ENCODE measurements around the gene ANGPTL4.
"Not testable (repeated sequence)": the region's sequence is repeated elsewhere in the genome, so short reads cannot be mapped to it uniquely, and the experiment has no call there.

The ANGPTL4 gene, protein sequence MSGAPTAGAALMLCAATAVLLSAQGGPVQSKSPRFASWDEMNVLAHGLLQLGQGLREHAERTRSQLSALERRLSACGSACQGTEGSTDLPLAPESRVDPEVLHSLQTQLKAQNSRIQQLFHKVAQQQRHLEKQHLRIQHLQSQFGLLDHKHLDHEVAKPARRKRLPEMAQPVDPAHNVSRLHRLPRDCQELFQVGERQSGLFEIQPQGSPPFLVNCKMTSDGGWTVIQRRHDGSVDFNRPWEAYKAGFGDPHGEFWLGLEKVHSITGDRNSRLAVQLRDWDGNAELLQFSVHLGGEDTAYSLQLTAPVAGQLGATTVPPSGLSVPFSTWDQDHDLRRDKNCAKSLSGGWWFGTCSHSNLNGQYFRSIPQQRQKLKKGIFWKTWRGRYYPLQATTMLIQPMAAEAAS

DNA sequence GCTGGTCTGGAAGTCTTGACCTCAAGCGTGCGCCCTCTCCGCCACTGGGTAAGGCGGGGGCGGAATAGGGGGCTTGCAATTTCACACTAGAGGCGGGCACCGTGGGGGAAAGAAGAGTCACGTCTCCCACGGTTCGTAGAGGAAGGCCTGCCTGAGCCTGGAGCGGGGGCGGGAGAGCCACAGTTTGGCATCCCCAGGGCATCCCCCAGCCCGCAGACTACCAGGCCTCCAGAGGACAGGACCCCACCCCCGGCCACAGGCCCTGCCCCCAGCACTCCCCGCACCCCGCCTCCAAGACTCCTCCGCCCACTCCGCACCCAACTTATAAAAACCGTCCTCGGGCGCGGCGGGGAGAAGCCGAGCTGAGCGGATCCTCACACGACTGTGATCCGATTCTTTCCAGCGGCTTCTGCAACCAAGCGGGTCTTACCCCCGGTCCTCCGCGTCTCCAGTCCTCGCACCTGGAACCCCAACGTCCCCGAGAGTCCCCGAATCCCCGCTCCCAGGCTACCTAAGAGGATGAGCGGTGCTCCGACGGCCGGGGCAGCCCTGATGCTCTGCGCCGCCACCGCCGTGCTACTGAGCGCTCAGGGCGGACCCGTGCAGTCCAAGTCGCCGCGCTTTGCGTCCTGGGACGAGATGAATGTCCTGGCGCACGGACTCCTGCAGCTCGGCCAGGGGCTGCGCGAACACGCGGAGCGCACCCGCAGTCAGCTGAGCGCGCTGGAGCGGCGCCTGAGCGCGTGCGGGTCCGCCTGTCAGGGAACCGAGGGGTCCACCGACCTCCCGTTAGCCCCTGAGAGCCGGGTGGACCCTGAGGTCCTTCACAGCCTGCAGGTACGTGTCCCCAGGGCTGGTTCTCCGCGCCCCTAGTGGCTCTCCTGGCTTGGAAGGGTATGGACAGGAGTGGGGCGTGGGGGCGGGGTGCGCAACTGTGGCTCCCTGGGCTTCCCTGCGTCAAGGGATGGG lies at the start of gene ANGPTL4:
Gene ANGPTL4, plus strand, starts transcription at position 353 of the 969 bp plus-strand sequence. Its CDS starts 167 bp downstream, at position 520.
- H3K27me3 Mint-ChIP-seq: peaks cover 86% of the 10 kb centered on the region
- peaks cover 21% of the 10 kb centered on the region for H3K4me1 Mint-ChIP-seq
- no peaks in the 10 kb centered on the region for H3K9me3 Mint-ChIP-seq
- H3K36me3 Mint-ChIP-seq: no peaks in the 10 kb centered on the region
- peak; percentile 75 for DNase-seq
- CTCF ChIA-PET: interaction anchor here (1.6 to 3.3 kb wide), 2 partner anchors 11 to 28 kb away, joined by 4 to 26 read pairs; no protein-coding TSS in a partner anchor
- peak within 1 kb of the TSS; percentile 49 for H3K27ac Mint-ChIP-seq
- peak within 1 kb of the TSS; percentile 79 for H3K4me3 Mint-ChIP-seq

DNA sequence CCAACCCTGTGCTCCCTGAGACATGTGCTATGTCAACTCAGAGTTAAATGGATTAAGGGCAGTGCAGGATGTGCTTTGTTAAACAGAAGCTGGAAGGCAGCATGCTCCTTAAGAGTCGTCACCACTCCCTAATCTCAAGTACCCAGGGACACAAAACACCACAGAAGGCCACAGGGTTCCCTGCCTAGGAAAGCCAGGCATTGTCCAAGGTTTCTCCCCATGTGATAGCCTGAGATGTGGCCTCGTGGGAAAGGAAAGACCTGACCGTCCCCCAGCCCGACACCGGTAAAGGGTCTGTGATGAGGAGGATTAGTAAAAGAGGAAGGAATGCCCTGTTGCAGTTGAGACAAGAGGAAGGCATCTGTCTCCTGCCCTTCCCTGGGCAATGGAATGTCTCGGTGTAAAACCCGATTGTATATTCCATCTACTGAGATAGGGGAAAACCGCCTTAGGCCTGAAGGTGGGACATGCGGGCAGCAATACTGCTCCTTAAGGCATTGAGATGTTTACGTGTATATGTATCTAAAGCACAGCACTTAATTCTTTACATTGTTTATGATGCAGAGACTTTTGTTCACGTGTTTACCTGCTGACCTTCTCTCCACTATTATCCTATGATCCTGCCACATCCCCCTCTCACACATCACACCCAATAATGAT lies 48.8 kb upstream of the ANGPTL4 start:
- H3K27ac Mint-ChIP-seq, H3K27me3 Mint-ChIP-seq, CTCF ChIA-PET, H3K9me3 Mint-ChIP-seq, H3K4me3 Mint-ChIP-seq, DNase-seq: not testable (repeated sequence)
- Mint-ChIP-seq H3K36me3 (peaks cover 21% of the 10 kb centered on the region), H3K4me1 (peaks cover 14% of the 10 kb centered on the region)

DNA sequence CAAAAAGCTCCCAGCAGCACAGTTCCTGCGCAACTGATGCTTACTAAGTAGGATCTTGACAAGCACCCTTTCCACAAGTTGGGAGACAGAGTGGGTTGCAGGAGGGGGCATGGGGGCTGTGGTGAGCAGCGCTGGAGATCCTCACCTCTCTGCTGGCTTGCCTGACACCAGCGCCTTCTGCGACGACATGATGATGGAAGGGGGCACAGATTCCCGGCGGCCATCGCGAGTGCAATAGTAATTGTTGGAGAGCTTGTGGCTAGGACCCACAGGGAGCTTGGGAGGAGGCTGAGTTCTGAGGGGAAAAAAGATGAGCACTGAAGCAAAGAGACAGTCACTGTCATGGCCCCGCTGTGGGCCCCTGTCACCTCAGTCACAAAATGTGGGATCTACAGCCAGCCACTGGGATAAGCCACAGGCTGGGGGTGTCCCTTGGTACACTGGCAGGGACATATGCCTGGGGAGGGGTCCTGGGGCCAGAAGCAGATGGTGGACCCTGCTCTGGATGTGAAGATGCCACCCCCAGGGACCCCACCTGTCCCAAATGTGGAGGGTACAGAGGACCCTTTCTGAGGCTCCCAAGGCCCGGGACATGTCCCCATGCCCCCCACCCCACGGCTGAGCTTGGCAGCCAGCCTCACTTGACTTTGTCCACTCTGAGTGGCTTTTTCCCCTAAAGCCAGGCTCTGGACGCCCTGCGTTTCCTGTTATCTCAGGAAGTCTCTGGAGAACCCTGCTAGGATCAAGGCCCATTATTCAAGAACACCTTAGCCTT lies 47.4 kb upstream of the ANGPTL4 start:
- Mint-ChIP-seq H3K27ac (no peak overlapping the region), H3K27me3 (no peaks in the 10 kb centered on the region), H3K4me1 (peaks cover 20% of the 10 kb centered on the region), H3K9me3 (no peaks in the 10 kb centered on the region), H3K4me3 (no peak overlapping the region), H3K36me3 (peaks cover 21% of the 10 kb centered on the region)
- no peak for DNase-seq
- CTCF ChIA-PET: interaction anchor here (1.1 kb wide), 1 partner anchor 31 kb away, joined by 3 read pairs; no protein-coding TSS in a partner anchor

DNA sequence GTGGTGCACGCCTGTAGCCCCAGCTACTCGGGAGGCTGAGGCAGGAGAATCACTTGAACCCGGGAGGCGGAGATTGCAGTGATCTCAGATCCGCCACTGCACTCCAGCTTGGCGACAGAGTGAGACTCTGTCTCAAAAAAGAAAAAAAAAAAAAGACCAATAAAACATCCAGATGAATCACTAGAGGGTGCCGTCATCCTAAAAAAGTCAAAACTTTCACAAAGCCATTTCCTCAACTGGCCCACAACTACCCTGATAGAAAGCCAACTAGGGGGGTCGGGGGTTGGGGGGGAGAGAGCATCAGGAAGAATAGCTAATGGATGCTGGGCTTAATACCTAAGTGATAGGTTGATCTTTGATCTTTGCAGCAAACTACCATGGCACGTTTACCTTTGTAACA lies 45.1 kb upstream of the ANGPTL4 start:
- Mint-ChIP-seq H3K4me1 (peaks cover 39% of the 10 kb centered on the region), H3K36me3 (peaks cover 34% of the 10 kb centered on the region), H3K4me3 (peak overlapping the region; percentile 49), H3K27ac (peak overlapping the region; percentile 81)
- CTCF ChIA-PET: interaction anchor here (1.0 to 1.2 kb wide), 2 partner anchors 51 to 187 kb away, joined by 3 to 4 read pairs; no protein-coding TSS in a partner anchor
- not testable (repeated sequence) for DNase-seq, H3K9me3 Mint-ChIP-seq, H3K27me3 Mint-ChIP-seq

DNA sequence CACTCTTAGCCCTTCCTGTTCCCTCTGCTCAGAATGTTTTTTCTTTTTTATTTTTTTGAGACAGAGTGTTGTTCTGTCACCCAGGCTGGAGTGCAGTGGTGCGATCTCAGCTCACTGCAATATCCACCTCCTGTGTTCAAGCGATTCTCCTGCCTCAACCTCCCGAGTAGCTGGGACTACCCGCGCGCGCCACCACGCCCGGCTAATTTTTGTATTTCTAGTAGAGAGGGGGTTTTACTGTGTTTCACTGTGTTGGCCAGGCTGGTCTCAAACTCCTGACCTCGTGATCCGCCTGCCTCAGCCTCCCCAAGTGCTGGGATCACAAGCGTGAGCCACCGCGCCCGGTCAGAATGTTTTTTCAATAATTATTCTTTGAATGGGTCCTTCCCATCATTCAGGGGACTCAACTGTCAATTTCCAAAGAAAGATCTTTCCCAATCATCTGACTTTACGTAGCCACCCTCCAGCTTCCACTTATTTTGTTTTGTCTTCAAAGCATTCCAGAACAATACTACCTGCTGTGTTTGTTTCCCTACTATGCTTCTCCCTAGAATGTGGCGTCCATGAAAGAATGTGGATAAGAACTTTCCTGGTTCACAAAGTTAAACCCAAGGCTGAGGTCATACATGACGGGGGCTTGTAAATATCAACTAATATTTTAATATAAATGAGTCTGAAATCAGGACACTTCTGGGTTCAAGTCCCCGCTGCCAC lies 44.0 kb upstream of the ANGPTL4 start:
- H3K27me3 Mint-ChIP-seq: no peaks in the 10 kb centered on the region
- peak overlapping the region; percentile 95 for H3K27ac Mint-ChIP-seq
- DNase-seq: no peak
- CTCF ChIA-PET: interaction anchor here (0.7 to 1.7 kb wide), 4 partner anchors 28 to 186 kb away, joined by 3 to 4 read pairs (median 3); no protein-coding TSS in a partner anchor
- H3K36me3 Mint-ChIP-seq: peaks cover 31% of the 10 kb centered on the region
- no peaks in the 10 kb centered on the region for H3K9me3 Mint-ChIP-seq
- peaks cover 41% of the 10 kb centered on the region for H3K4me1 Mint-ChIP-seq
- H3K4me3 Mint-ChIP-seq: peak overlapping the region; percentile 100

DNA sequence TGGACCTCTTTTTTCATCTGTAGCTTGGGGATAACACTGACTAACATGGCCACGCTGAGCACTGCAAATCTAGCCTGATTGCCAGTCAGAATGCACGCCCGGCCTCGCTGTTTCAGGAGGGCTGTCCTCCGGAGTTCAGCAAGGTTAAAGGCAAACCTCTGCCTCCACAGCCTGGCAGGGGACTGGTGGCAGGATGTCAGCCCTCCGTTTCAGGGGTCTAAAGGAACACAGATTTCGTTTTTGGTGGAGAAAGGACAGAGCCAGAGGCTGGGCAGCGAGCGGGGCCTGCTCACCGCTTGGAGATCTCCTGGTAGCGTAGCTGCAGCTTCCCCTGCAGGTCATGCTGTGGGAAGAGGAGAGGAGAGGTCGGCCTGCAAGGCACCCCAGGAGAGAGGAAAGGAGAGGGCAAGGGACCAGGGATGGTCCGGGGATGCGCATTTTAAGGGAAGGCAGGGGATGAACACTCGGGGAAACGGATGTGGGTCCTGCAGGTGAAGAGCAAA lies 43.3 kb upstream of the ANGPTL4 start:
- H3K9me3 Mint-ChIP-seq: no peaks in the 10 kb centered on the region
- peaks cover 41% of the 10 kb centered on the region for H3K4me1 Mint-ChIP-seq
- H3K36me3 Mint-ChIP-seq: peaks cover 28% of the 10 kb centered on the region
- peak overlapping the region; percentile 95 for H3K27ac Mint-ChIP-seq
- H3K4me3 Mint-ChIP-seq: peak overlapping the region; percentile 100
- CTCF ChIA-PET: interaction anchor here (1.7 kb wide), 1 partner anchor 27 kb away, joined by 3 read pairs; no protein-coding TSS in a partner anchor
- peak; percentile 39 for DNase-seq
- H3K27me3 Mint-ChIP-seq: no peaks in the 10 kb centered on the region

DNA sequence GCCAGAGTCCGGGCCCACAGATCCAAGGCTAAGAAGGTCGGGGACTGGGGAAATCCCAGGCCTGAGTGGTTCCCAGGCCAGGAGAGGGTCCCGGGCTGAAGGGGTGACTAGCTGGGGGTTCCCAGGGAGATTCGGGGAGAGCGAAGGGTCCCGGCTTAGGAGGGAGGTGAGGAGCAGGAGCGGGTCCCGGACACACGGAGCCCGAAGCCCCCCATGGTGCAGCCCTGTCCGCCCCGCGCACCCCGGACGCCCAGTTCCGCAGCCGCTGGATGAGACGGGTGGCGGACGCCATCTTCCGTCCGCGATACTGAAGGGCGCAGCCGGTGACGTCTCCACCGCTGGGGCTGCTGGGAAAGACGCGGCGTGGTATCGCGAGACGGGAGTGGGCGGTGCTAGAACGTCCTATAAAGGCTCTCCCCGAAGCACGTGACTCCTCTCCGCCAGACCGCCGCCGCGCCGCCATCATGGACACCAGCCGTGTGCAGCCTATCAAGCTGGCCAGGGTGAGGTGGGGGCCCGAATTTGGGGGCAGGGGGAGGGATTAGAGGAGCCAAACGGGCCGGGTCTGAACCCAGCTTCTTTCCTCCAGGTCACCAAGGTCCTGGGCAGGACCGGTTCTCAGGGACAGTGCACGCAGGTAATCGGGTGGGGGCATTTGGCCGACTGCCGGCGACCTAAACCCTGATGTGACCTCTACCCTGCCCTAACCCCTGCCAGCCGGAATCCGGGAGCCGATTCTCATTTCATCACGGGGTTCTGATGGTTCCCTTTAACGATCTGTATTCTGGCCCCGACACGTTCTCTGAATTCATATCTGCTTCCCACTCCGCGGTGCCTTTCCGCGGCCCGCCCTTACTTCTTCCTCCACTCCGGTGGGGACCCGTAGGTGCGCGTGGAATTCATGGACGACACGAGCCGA lies 42.6 kb upstream of the ANGPTL4 start, which contains the start of the genes NDUFA7 and RPS28:
Gene NDUFA7, minus strand, starts transcription at position 309 of the 919 bp plus-strand sequence. Its CDS starts 17 bp downstream, at position 292.
Gene RPS28, plus strand, starts transcription at position 430 of the 919 bp plus-strand sequence. Its CDS starts 35 bp downstream, at position 465.
- H3K27ac Mint-ChIP-seq: peak within 1 kb of the TSS; percentile 95
- H3K4me3 Mint-ChIP-seq: peak within 1 kb of the TSS; percentile 100
- CTCF ChIA-PET: interaction anchor here (0.9 kb wide), 1 partner anchor 52 kb away, joined by 3 read pairs; no protein-coding TSS in a partner anchor
- no peaks in the 10 kb centered on the region for H3K9me3 Mint-ChIP-seq
- no peaks in the 10 kb centered on the region for H3K27me3 Mint-ChIP-seq
- H3K4me1 Mint-ChIP-seq: peaks cover 41% of the 10 kb centered on the region
- peak; percentile 98 for DNase-seq
- peaks cover 28% of the 10 kb centered on the region for H3K36me3 Mint-ChIP-seq

DNA sequence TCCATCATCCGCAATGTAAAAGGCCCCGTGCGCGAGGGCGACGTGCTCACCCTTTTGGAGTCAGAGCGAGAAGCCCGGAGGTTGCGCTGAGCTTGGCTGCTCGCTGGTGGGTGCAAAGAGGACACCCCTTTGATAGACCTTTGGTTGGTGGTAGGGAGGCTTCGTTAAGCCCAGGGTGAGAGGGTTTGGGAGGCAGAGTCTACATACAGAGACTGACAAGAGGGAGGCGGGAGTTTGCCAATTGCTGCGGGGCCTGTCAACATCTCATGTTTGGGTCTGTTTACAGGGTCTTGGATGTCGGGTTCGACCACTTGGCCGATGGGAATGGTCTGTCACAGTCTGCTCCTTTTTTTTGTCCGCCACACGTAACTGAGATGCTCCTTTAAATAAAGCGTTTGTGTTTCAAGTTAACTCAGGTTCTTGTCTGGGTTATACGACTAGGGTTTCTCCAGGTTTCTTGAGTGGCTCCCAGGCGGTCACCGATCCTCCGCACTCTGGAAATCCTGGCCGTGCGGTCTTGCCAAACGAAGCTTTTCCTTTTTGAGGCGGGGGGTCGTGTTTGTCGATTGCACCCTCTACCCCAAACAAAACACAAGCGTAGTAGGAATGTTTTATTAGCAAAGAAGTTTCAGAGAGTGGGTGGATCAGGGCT lies 41.8 kb upstream of the ANGPTL4 start:
- no peak for DNase-seq
- Mint-ChIP-seq H3K4me3 (peak overlapping the region; percentile 100), H3K36me3 (peaks cover 28% of the 10 kb centered on the region), H3K4me1 (peaks cover 39% of the 10 kb centered on the region), H3K27ac (peak overlapping the region; percentile 95), H3K9me3 (no peaks in the 10 kb centered on the region), H3K27me3 (peaks cover 7% of the 10 kb centered on the region)
- CTCF ChIA-PET: interaction anchor here (0.9 kb wide), 1 partner anchor 53 kb away, joined by 3 read pairs; no protein-coding TSS in a partner anchor

DNA sequence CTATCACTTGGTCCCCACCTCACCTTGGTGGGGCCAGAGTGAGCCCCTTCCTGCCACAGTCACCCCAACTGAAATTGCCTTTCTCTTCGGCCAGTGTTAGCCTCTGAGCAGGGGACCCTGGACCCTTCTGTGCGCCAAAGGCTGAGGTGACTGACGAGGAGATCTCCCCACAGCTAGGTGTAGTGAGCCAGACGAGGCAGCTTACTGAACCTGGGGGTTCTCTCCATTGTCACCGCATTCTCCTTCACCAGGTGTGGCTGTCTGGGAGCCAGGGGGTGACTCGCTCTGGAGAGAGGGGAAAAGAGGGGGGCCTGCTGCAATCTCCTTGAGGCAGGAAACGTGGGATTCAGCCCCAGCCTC lies 41.3 kb upstream of the ANGPTL4 start:
- Mint-ChIP-seq H3K36me3 (peaks cover 24% of the 10 kb centered on the region), H3K27ac (no peak overlapping the region), H3K9me3 (no peaks in the 10 kb centered on the region), H3K4me1 (peaks cover 39% of the 10 kb centered on the region), H3K27me3 (peaks cover 11% of the 10 kb centered on the region), H3K4me3 (peak overlapping the region; percentile 100)
- no peak for DNase-seq
- CTCF ChIA-PET: no interaction called here

DNA sequence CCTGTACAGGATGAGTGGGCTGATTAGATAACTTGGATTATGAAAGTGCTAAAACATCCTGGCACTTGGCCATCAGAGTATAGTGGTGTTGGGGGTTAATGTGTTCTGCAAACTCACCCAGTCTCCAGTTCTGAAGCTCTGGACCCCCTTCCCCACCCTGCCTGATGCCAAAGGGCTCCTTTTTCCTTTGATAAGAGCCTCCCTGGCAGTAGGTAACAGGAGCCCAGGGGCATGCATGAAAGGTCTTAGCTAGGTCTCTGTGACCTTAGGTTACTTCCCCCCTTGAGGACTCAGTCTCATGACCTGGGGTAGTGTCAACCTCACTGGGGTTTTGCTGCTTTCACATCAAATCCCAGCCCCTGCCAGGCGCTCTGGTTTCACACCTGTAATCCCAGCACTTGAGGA lies 40.2 kb upstream of the ANGPTL4 start:
- no peak for DNase-seq
- Mint-ChIP-seq H3K27ac (no peak overlapping the region), H3K9me3 (no peaks in the 10 kb centered on the region), H3K36me3 (peaks cover 24% of the 10 kb centered on the region), H3K4me1 (peaks cover 37% of the 10 kb centered on the region), H3K27me3 (peaks cover 20% of the 10 kb centered on the region), H3K4me3 (no peak overlapping the region)
- CTCF ChIA-PET: no interaction called here

All from activated naive CD4-positive, alpha-beta T cell treated with anti-CD3 and anti-CD28 coated beads, Interleukin-2, amount 10 ng/mL, durations not matched to agents 7 days and 5 days (primary cell).